ENCODE data around the gene MSI2. TPM values are rescaled to one million over a fixed set of nuclear protein-coding genes. Genes with fewer than 3 reads are reported as not detected.
A peak's percentile ranks its signal among the peaks of the same experiment; 100 is the strongest.

MSI2 gene
- polyA plus RNA-seq, 1 of the 3 experiments (the other 2 are of a cell fraction), result 24.1 TPM

GRCh38 chr17:57676543-57676942 lies 420.2 kb downstream of the MSI2 start:
- Histone ChIP-seq H3K79me2 (ENCODE audit: insufficient read depth) (no peaks in the 10 kb centered on the region), H3K4me3 (ENCODE audit: low read depth in 2 of 2, low read length in 1 of 2) (no peak overlapping the region), H3K9me3 (no peaks in the 10 kb centered on the region), H3F3A (replicated peaks; ENCODE audit: insufficient read depth) (no peaks in the 10 kb centered on the region), H3K9me2 (no peaks in the 10 kb centered on the region), H3K9ac (no peak overlapping the region), H2AFZ (ENCODE audit: low read depth) (no peak overlapping the region), H3K27me3 (ENCODE audit: insufficient read depth) (no peaks in the 10 kb centered on the region), H3K4me2 (no peak overlapping the region), H3K36me3 (replicated peaks in 1 of 2; ENCODE audit: control insufficient read depth in 1 of 2, insufficient read depth in 2 of 2, low read length in 1 of 2) (peaks cover 0 to 13% of the 10 kb centered on the region in 2 experiments), H3K27ac (ENCODE audit: low read depth in 2 of 2, low read length in 1 of 2) (peak overlapping the region in 1 of 2 experiments; percentile 56; a peak in 2 of 4 replicates), H4K20me1 (ENCODE audit: insufficient read depth) (no peaks in the 10 kb centered on the region), H3K4me1 (ENCODE audit: control insufficient read depth in 1 of 2, insufficient read depth in 2 of 2, low read depth in 1 of 2, low read length in 1 of 2) (peaks cover 10 to 51% of the 10 kb centered on the region in 2 experiments; a peak in 3 of 4 replicates)
- WGBS (ENCODE audit: low lambda C conversion rate), result 85% methylated on average over 7 of the region's 7 CpGs
- no peak for TF ChIP-seq USF2 (IDR thresholded peaks at IDR 0.05; ENCODE audit: borderline replicate concordance, low read depth, low read length)
- TF ChIP-seq REST (IDR thresholded peaks at IDR 0.05; ENCODE audit: low read depth, low read length), result no peak
- no peak for TF ChIP-seq USF1 (IDR thresholded peaks at IDR 0.05; ENCODE audit: borderline replicate concordance, low read depth)
- no peak for TF ChIP-seq EZH2phosphoT487 (IDR thresholded peaks at IDR 0.05; ENCODE audit: borderline replicate concordance, low read depth)
- no peak for TF ChIP-seq JUND (IDR thresholded peaks at IDR 0.05)
- TF ChIP-seq YY1 (IDR thresholded peaks at IDR 0.05; ENCODE audit: low read depth), result no peak
- no peak for TF ChIP-seq MAX (IDR thresholded peaks at IDR 0.05; ENCODE audit: low read depth)
- TF ChIP-seq CTCF (IDR thresholded peaks at IDR 0.05), result no peak
- TF ChIP-seq FOXJ3 (CRISPR knock-in tag; IDR thresholded peaks at IDR 0.05), result no peak
- TF ChIP-seq NRF1 (IDR thresholded peaks at IDR 0.05; ENCODE audit: low read depth, low read length), result no peak
- no peak for TF ChIP-seq RAD21 (IDR thresholded peaks at IDR 0.05; ENCODE audit: low read length)
- TF ChIP-seq IRF3 (IDR thresholded peaks at IDR 0.05; ENCODE audit: low read depth, low read length), result no peak
- no peak for DNase-seq
- CTCF ChIA-PET, result interaction anchor here (0.7 to 14.2 kb wide), 12 partner anchors 9 to 548 kb away, joined by 3 to 298 read pairs (median 4); no protein-coding TSS in a partner anchor
- POLR2A ChIA-PET, result no interaction called here
